A549 (cell line): ENCODE results near the gene SLC2A14.

Experiments used
- JUNB ChIP-seq: fragments of >200 bp; sonication (Bioruptor Twin); formaldehyde crosslinking; IDR thresholded peaks from 2 replicates; pipeline ENCODE4 v1.6.1; 2016
- POLR2A ChIP-seq: IDR thresholded peaks from 2 replicates; pipeline ENCODE4 v1.6.1; 2012; ENCODE audit warnings: mild to moderate bottlenecking, low read length
- RARB ChIP-seq: fragments of 250-450 bp; sonication (Bioruptor Pico); IDR thresholded peaks from 2 replicates; pipeline ENCODE4 v1.8.0; 2021; ENCODE audit warnings: mild to moderate bottlenecking, moderate library complexity
- RCOR1 ChIP-seq: fragments of 150-350 bp; IDR thresholded peaks from 2 replicates; pipeline ENCODE4 v1.6.1; 2014; ENCODE audit warnings: antibody characterized with exemption, low read length, low read depth
- TF ChIP-seq, protein P1 (sequence below): fragments of >200 bp; sonication (Bioruptor Twin); formaldehyde crosslinking; IDR thresholded peaks from 3 replicates; pipeline ENCODE4 v1.5.1; 2016
- TF ChIP-seq, protein P2 (sequence below): fragments of 450-650 bp; IDR thresholded peaks from 2 replicates; pipeline ENCODE4 v1.6.1; 2014; ENCODE audit warnings: antibody characterized with exemption
- TF ChIP-seq, protein P3 (sequence below): fragments of 200-600 bp; sonication (generic); IDR thresholded peaks from 2 replicates; pipeline ENCODE4 v1.6.1; 2016; ENCODE audit warnings: antibody characterized with exemption, mild to moderate bottlenecking, moderate library complexity

DNA sequence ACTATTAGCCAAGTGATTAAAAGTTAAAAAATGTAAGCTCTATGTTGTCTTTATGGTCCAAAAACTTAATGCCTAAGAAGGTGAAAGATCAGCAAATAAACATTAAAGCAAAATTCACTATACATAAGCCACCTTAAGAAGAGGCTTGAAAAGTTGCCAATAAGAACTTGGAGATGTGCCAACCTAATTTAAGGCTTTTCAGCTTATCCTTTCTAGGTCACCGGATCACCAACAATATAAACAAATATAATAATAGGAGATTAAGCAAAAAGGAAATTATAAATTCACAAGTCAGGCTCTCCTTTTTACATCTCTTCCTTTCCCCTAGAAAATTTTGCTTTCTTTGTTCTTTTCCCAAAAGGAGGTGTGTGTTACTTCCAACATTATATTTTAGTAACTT is 32.4 kb upstream of the SLC2A14 start:
- TF ChIP-seq, protein P1, sequence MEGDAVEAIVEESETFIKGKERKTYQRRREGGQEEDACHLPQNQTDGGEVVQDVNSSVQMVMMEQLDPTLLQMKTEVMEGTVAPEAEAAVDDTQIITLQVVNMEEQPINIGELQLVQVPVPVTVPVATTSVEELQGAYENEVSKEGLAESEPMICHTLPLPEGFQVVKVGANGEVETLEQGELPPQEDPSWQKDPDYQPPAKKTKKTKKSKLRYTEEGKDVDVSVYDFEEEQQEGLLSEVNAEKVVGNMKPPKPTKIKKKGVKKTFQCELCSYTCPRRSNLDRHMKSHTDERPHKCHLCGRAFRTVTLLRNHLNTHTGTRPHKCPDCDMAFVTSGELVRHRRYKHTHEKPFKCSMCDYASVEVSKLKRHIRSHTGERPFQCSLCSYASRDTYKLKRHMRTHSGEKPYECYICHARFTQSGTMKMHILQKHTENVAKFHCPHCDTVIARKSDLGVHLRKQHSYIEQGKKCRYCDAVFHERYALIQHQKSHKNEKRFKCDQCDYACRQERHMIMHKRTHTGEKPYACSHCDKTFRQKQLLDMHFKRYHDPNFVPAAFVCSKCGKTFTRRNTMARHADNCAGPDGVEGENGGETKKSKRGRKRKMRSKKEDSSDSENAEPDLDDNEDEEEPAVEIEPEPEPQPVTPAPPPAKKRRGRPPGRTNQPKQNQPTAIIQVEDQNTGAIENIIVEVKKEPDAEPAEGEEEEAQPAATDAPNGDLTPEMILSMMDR, result no peak
- TF ChIP-seq RARB (no peak), POLR2A (no peak), JUNB (no peak), RCOR1 (no peak)
- TF ChIP-seq, protein P2, sequence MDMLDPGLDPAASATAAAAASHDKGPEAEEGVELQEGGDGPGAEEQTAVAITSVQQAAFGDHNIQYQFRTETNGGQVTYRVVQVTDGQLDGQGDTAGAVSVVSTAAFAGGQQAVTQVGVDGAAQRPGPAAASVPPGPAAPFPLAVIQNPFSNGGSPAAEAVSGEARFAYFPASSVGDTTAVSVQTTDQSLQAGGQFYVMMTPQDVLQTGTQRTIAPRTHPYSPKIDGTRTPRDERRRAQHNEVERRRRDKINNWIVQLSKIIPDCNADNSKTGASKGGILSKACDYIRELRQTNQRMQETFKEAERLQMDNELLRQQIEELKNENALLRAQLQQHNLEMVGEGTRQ, result no peak
- TF ChIP-seq, protein P3, sequence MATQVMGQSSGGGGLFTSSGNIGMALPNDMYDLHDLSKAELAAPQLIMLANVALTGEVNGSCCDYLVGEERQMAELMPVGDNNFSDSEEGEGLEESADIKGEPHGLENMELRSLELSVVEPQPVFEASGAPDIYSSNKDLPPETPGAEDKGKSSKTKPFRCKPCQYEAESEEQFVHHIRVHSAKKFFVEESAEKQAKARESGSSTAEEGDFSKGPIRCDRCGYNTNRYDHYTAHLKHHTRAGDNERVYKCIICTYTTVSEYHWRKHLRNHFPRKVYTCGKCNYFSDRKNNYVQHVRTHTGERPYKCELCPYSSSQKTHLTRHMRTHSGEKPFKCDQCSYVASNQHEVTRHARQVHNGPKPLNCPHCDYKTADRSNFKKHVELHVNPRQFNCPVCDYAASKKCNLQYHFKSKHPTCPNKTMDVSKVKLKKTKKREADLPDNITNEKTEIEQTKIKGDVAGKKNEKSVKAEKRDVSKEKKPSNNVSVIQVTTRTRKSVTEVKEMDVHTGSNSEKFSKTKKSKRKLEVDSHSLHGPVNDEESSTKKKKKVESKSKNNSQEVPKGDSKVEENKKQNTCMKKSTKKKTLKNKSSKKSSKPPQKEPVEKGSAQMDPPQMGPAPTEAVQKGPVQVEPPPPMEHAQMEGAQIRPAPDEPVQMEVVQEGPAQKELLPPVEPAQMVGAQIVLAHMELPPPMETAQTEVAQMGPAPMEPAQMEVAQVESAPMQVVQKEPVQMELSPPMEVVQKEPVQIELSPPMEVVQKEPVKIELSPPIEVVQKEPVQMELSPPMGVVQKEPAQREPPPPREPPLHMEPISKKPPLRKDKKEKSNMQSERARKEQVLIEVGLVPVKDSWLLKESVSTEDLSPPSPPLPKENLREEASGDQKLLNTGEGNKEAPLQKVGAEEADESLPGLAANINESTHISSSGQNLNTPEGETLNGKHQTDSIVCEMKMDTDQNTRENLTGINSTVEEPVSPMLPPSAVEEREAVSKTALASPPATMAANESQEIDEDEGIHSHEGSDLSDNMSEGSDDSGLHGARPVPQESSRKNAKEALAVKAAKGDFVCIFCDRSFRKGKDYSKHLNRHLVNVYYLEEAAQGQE, result no peak
